ENCODE measurements around the gene HNRNPU.

The HNRNPU gene
- 270 to 660 (median 507) reads per million in 17 experiments for total RNA-seq

GRCh38 chr1:244864253-244865027 is at the start of gene HNRNPU:
TSS of gene HNRNPU (minus strand) at chr1:244864543. CDS start at chr1:244864307, 236 bp downstream.
- DNase-seq, result peak; percentile 99 to 100 (median 100)

GRCh38 chr1:244913806-244914205 is 49.5 kb upstream of the HNRNPU start:
- no peak for DNase-seq

- DNase-seq, result no peak
These were observed 39.8 kb upstream of the HNRNPU start for GRCh38 chr1:244904119-244904518.

- DNase-seq, result no peak
These were observed 37.2 kb upstream of the HNRNPU start for GRCh38 chr1:244901400-244902015.

GRCh38 chr1:244897476-244898254 is 33.3 kb upstream of the HNRNPU start:
- DNase-seq, result no peak

GRCh38 chr1:244896550-244896949 is 32.2 kb upstream of the HNRNPU start:
- no peak for DNase-seq

GRCh38 chr1:244893836-244894235 is 29.5 kb upstream of the HNRNPU start:
- DNase-seq, result no peak

- DNase-seq, result no peak
These were observed 22.9 kb upstream of the HNRNPU start for GRCh38 chr1:244887281-244887680.

GRCh38 chr1:244881552-244882280 is 17.4 kb upstream of the HNRNPU start:
- DNase-seq, result no peak

- DNase-seq, result no peak
These were observed 14.3 kb upstream of the HNRNPU start for GRCh38 chr1:244878681-244879080.

GRCh38 chr1:244876228-244876910 is 12.0 kb upstream of the HNRNPU start:
- no peak for DNase-seq

- DNase-seq, result no peak
These were observed 10.7 kb upstream of the HNRNPU start for GRCh38 chr1:244874974-244875579.

GRCh38 chr1:244869950-244870349 is 5.6 kb upstream of the HNRNPU start:
- DNase-seq, result no peak

GRCh38 chr1:244869364-244869827 is 5.1 kb upstream of the HNRNPU start:
- no peak for DNase-seq

- DNase-seq, result no peak
These were observed 4.4 kb upstream of the HNRNPU start for GRCh38 chr1:244868484-244869363.

- DNase-seq, result no peak
These were observed 2.0 kb upstream of the HNRNPU start for GRCh38 chr1:244866355-244866754.

- no peak for DNase-seq
These were observed 1.5 kb upstream of the HNRNPU start for GRCh38 chr1:244865820-244866219.

GRCh38 chr1:244865028-244865371 is 657 bp upstream of the HNRNPU start:
- peak in 2 of 4 experiments; percentile 57 to 60 for DNase-seq

- DNase-seq, result peak; percentile 46 to 79 (median 72)
These were observed 671 bp downstream of the HNRNPU start for GRCh38 chr1:244863491-244864252.

Measured in suppressor macrophage (primary cell).